GDM1 (cell line): ENCODE results near the gene SLC6A12.
"Not testable (repeated sequence)": the region's sequence is repeated elsewhere in the genome, so short reads cannot be mapped to it uniquely, and the experiment has no call there.

Experiments
- DNase-seq: peaks from one replicate; lab custom pipeline; 2025; lab: John Stamatoyannopoulos, UW

SLC6A12 gene

GRCh38 chr12:214003-214741, at the start of gene SLC6A12:
Gene SLC6A12 (minus strand): TSS chr12:214157. CDS start chr12:209986, 4,171 bp downstream.
- DNase-seq: no peak

GRCh38 chr12:263574-263973, 49.6 kb upstream of the SLC6A12 start:
- DNase-seq: no peak

GRCh38 chr12:262817-263216, 48.9 kb upstream of the SLC6A12 start, which contains the start of gene SLC6A13:
Gene SLC6A13 (minus strand): TSS chr12:262836. CDS start chr12:260052, 2,784 bp downstream.
- no peak for DNase-seq

DNA sequence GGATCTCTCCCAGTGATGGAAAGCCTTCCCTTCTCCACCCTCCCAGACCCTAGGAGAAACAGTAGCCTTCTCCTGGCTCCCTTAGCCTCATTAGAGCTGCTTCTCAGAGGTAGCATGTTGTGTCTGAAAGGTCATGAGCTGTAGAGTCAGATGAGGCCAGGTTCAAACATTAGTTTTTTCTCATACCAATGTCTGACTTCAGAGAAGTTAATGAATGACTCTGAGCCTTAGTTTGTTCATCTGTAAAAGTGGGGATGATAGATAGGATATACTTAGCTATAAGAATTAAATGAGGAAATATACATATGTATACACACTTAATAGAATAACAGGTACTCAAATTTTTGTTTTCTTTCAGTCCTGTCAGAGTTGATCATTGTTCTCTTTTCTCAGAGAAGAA, 48.2 kb upstream of the SLC6A12 start:
- DNase-seq: no peak

DNA sequence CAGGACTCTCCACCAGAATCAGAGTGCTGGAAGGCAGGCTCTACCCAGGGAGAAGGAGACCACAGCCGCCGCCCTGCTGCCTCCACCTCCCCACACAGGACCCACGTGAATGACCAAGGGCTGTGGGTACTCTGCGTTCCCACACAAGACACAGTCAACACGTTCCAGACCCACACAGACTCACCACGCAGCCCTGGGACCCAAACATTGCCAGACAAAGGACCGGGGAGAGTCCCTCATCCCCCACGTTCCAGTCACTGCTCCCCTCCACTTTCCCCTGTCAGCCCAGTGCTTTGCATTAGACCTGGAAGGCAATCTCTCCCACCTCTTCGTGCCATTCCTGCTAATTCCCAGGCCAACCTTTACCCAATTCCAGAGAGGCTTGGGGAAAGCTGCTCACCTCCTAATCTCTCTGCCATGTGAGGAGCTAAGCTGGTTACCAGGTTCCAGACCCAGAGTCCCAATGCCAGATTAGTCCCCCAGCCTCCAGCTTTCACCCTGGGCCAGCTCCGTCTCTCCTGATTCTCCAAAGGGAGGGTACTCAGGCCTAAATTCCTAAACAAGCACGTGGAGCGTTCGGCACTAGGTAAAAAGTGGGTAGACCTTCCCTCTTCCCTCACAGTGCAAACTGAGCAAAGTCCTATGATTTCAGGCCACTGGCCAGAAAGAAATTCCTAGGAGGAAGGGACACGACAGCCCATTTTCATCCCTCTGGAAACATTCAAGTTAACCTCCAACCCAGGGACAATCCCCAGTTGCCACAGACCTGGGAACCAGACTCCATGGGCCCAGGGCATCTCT, 43.8 kb upstream of the SLC6A12 start:
- no peak for DNase-seq

DNA sequence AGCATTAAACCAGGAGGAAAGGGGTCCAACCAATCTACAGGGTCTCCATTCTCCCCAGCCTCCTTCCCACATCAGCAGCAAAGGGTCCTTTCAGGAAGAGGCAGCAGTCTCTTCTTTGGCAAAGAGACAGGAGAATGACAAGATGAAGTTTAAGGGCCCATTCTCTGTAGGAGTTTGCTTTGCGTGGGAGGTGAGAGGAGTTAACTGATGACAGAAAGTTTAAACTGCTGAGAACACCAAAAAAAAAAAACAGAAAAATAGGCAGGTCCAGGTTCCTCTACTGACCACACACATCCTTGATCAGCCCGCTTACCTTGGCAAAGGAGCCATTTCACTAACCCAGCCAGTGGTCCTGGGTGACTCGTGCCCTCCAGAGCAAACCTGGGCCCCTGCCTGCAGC, 43.0 kb upstream of the SLC6A12 start:
- no peak for DNase-seq

DNA sequence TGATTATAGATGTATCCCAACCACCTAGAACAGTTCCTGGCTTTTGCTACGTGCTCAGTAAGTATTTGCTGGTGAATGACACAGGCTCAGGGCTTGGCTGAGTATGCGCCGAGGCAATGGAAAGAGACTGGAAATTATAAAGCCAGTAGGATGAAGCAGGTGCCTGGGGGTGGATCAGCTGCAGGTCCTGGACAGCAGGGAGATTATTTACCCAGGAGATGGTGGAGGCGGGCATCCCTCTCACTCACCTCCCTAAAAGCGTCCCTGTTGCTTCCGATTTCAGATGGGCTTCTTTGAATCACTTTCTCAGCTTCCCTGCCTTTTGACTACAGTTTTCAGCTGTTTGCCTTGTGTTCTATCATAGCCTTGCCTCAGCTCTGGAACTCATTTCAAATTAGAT, 42.3 kb upstream of the SLC6A12 start:
- DNase-seq: no peak

DNA sequence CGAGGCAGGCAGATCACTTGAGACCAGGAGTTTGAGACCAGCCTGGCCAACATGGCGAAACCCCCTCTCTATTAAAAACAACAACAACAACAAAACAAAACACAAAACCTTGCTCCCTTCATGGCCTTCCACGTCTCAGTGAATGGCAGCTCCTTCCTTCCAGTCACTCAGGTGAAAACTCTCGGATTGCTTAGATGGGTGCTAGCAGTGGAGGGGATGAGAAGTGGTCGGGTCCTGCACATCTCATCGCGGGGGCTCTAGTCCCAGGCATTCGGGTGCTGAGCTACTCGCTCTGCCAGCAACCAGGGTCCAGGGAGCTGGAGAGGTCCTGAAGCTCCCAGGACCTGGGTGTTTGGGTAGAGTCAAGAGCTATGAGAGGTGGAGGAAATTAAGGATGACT, 41.0 kb upstream of the SLC6A12 start:
- no peak for DNase-seq

- no peak for DNase-seq
Observed at GRCh38 chr12:254039-254438, 40.1 kb upstream of the SLC6A12 start.

DNA sequence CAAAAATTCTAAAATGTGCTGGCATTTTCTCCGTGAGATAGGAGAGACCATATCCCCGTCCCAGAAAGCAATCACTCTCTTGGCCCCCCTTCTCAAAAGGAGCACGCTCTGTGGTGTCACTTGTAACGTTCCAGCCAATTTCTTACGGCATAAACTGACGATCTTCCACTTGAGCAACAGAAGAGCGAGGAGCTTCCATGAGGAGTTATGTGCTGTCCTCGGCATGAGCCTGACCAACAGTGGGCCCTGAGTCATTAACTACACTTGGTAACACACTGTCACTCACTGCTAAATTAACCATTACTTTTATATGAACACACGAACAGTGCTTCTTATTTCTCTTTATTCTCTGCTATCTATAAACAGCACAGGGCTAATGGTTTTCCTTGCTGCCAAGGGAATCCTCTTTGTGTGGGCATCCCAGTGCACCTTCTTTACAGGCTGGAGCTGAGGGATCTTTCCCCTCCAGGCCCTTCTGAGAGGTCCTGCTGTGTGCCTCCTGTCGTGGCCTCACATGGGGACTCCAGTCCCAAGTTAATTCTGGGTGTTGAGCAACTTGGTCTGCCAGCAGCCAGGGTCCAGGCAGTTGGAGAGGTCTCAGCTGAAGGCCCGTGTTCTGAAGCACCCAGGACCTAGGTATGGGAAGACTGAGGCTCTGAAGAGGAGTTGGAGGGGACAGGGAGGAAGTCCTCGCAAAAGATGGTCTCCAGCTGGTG, 39.3 kb upstream of the SLC6A12 start:
- no peak for DNase-seq

DNA sequence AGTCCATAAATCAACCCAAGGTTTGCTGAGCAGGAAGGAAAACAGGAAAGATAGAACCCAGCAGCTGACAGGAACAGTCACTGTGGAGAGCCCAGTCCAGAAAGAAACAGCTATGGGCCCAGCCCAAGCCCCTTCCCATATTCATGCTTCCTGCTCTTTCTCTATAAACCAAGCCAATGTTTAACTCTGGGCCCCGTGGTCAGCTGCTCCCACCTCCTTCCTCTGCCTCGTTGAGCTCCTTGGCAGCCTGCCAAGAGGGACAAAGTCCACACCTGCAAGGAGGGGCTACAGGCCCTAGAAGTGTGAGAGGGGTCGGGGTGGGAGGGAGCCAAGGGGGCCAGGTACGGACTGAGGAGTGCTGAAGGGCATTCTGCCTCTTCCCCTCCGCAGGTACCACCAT, 38.7 kb upstream of the SLC6A12 start:
- DNase-seq: no peak

DNA sequence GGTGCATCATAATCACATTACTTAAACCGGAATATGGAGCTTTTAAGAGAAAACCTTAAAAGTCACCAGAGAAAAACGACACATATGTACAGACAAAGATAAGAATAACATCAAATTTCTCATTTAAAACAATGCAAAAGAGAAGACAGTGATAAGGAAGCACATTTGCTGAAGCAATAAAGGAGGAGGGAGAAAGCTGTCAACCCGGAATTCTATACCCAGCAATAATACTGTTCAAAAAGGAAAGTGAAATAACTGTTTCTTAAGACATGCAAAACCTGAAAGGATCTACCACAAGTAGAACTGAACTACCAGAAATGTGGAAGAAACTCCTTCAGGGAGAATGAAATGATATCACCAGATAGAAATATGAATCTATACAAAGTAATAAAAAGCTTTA, 33.3 kb upstream of the SLC6A12 start:
- DNase-seq: no peak

GRCh38 chr12:243381-243780, 29.4 kb upstream of the SLC6A12 start:
- no peak for DNase-seq

- no peak for DNase-seq
Observed at GRCh38 chr12:242496-242895, 28.5 kb upstream of the SLC6A12 start.

DNA sequence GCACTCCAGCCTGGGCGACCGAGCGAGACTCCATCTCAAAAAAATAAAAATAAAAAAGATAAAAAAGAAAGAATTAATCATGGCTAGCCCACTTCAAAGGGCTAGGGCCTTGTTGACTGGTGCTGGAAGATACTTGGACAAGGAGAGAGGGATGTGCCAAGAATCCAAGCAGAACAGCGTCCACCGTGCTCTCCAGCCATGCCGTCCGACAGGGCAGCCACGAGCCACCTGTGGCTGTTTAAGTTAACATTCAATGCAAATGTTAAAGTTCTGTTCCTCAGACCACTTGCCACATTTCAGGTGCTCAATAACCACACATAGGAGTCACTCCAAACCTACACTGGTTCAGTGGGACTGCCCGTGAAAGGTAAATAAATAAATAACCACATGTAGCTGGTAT, 27.3 kb upstream of the SLC6A12 start:
- no peak for DNase-seq

- no peak for DNase-seq
Observed at GRCh38 chr12:240566-240965, 26.6 kb upstream of the SLC6A12 start.

DNA sequence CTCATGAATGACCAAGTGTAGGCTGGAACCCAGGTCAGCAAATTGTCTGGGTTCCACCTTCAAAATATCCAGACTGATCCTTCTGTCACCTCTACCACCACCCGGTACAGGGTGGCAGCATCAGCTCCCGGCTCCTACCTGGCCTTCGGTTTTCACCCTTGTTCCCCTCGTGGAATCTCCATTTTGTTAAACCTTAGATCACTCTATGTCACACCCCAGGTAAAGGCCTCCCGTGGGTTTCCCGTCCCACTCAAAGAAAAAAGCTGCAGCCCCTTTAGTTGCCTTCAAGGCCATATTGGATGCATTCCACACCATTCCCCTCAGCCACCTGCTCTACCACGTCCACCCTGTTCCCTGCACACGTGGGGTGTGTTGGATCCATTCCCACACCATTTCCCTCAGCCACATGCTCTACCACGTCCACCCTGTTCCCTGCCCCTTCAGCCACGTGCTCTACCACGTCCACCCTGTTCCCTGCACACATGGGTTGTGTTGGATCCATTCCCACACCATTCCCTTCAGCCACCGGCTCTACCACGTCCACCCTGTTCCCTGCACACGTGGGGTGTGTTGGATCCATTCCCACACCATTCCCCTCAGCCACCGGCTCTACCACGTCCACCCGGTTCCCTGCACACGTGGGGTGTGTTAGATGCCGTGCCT, 24.9 kb upstream of the SLC6A12 start:
- no peak for DNase-seq

- no peak for DNase-seq
Observed at GRCh38 chr12:238116-238515, 24.2 kb upstream of the SLC6A12 start.

- no peak for DNase-seq
Observed at GRCh38 chr12:237026-237815, 23.3 kb upstream of the SLC6A12 start.

GRCh38 chr12:236445-236844, 22.5 kb upstream of the SLC6A12 start:
- no peak for DNase-seq

DNA sequence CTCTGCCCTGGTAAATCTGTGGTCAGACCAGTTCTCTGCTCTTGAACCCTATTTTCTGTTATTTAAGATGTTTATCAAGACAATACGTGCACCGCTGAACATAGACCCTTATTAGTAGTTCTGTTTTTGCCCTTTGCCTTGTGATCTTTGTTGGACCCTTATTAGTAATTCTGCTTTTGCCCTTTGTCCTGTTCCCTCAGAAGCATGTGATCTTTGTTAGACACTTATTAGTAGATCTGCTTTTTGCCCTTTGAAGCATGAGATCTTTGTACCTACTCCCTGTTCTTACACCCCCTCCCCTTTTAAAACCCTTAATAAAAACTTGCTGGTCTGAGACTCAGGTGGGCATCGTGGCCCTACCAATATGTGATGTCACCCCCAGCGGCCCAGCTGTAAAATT, 22.0 kb upstream of the SLC6A12 start:
- DNase-seq: not testable (repeated sequence)
